CD4-positive, alpha-beta T cell treated with Interferon alpha-2 for 1 hour (primary cell): ENCODE results near the gene SLC15A4.
"Not testable (repeated sequence)": the region's sequence is repeated elsewhere in the genome, so short reads cannot be mapped to it uniquely, and the experiment has no call there.

Source experiments
- DNase-seq, 2 donors: peaks; one replicate each; pipeline ENCODE4 v3.0.0-alpha.2; 2020 to 2022

SLC15A4 gene

GRCh38 chr12:128843538-128843937, 19.8 kb upstream of the SLC15A4 start:
- DNase-seq: peak in 1 of 2 donors; percentile 39

GRCh38 chr12:128842579-128842978, 18.8 kb upstream of the SLC15A4 start:
- no peak for DNase-seq

- DNase-seq: no peak
Observed at GRCh38 chr12:128840862-128841468, 17.2 kb upstream of the SLC15A4 start.

GRCh38 chr12:128839885-128840284, 16.1 kb upstream of the SLC15A4 start:
- not testable (repeated sequence) for DNase-seq

- no peak for DNase-seq
Observed at GRCh38 chr12:128833418-128833817, 9.7 kb upstream of the SLC15A4 start.

GRCh38 chr12:128830505-128830893, 6.7 kb upstream of the SLC15A4 start:
- DNase-seq: no peak

- peak in 1 of 2 donors; percentile 72 for DNase-seq
Observed at GRCh38 chr12:128829861-128830504, 6.2 kb upstream of the SLC15A4 start.

- no peak for DNase-seq
Observed at GRCh38 chr12:128827724-128828123, 4.0 kb upstream of the SLC15A4 start.

GRCh38 chr12:128825835-128826234, 2.1 kb upstream of the SLC15A4 start:
- DNase-seq: no peak

- no peak for DNase-seq
Observed at GRCh38 chr12:128823216-128823915, 392 bp downstream of the SLC15A4 start.

- DNase-seq: peak in 1 of 2 donors; percentile 66
Observed at GRCh38 chr12:128820723-128821432, 2.9 kb downstream of the SLC15A4 start.

GRCh38 chr12:128820253-128820652, 3.5 kb downstream of the SLC15A4 start:
- DNase-seq: no peak

- DNase-seq: no peak
Observed at GRCh38 chr12:128819293-128820144, 4.2 kb downstream of the SLC15A4 start.

- no peak for DNase-seq
Observed at GRCh38 chr12:128818065-128819022, 5.4 kb downstream of the SLC15A4 start.

GRCh38 chr12:128817111-128818015, 6.4 kb downstream of the SLC15A4 start:
- DNase-seq: peak in 1 of 2 donors; percentile 52

GRCh38 chr12:128816643-128816920, 7.2 kb downstream of the SLC15A4 start:
- DNase-seq: no peak

GRCh38 chr12:128815779-128816642, 7.7 kb downstream of the SLC15A4 start:
- no peak for DNase-seq

GRCh38 chr12:128814411-128815261, 9.1 kb downstream of the SLC15A4 start:
- no peak for DNase-seq
